ENCODE data around the gene CAPN12. TPM values are rescaled to one million over a fixed set of nuclear protein-coding genes. Genes with fewer than 3 reads are reported as not detected.
A peak's percentile ranks its signal among the peaks of the same experiment; 100 is the strongest.

Gene CAPN12
- total RNA-seq, 4 donors from 2014 or later, result 8.0 to 31.3 (median 15.7) TPM

GRCh38 chr19:38706792-38707511 is 37.3 kb downstream of the CAPN12 start:
- WGBS, result 86% methylated on average over 11 of the region's 16 CpGs
- no peak for DNase-seq (ENCODE audit: low spot score in 2 of 2)
- no peaks in the 10 kb centered on the region for H3K27me3 ChIP-seq

DNA sequence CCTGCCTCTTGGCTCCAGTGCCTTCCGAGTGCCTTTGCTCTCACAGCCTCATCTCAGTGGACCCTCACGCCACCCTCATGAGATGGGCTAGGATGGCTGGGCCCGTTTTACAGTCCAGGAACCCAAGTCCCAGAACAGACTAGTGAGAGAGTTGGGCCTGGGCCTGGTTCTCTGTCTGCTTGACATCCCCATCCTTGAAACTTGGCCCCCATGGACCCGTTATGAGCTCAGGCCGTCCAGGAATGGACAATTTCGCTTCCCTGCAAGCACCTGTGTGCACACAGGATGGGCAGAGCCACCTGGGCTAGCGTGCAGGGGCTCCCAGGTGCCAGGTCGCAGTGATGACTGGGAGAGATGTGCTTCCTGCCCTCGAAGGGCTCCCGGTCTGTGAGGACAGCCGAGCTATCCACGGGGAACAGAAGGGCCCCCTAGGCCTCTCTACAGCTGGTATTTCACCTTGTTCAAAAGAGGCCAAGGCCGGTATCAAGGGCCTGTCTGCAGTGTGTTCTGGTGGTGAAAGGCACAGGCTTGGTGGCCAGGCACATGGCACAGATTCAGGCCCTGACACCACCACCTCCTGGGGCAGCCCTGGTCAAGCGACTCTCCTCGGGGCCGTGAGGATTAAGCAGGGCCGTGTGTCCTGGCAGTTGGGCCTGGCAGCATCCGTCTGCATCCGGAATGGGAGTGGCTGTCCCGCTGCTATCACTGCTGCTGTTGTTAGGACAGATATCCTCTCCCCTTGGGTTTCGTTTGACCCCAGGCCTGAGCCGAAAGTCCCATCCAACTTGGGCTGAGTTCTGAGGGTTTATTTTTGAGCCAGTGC is 38.9 kb downstream of the CAPN12 start:
- DNase-seq (ENCODE audit: low spot score in 2 of 2), result no peak
- Histone ChIP-seq H3K36me3 (peaks cover 97% of the 10 kb centered on the region), H3K27me3 (no peaks in the 10 kb centered on the region), H3K27ac (peak overlapping the region; percentile 58), H3K4me3 (no peak overlapping the region), H3K9me3 (no peaks in the 10 kb centered on the region), H3K4me1 (peaks cover 58% of the 10 kb centered on the region)
- 71% methylated on average over 17 of the region's 22 CpGs for WGBS
- TF ChIP-seq EP300 (IDR thresholded peaks at IDR 0.05) (no peak), POLR2A (IDR thresholded peaks at IDR 0.05) (no peak), POLR2AphosphoS5 (IDR thresholded peaks at IDR 0.05) (no peak)
- TF ChIP-seq, protein P1, sequence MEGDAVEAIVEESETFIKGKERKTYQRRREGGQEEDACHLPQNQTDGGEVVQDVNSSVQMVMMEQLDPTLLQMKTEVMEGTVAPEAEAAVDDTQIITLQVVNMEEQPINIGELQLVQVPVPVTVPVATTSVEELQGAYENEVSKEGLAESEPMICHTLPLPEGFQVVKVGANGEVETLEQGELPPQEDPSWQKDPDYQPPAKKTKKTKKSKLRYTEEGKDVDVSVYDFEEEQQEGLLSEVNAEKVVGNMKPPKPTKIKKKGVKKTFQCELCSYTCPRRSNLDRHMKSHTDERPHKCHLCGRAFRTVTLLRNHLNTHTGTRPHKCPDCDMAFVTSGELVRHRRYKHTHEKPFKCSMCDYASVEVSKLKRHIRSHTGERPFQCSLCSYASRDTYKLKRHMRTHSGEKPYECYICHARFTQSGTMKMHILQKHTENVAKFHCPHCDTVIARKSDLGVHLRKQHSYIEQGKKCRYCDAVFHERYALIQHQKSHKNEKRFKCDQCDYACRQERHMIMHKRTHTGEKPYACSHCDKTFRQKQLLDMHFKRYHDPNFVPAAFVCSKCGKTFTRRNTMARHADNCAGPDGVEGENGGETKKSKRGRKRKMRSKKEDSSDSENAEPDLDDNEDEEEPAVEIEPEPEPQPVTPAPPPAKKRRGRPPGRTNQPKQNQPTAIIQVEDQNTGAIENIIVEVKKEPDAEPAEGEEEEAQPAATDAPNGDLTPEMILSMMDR (IDR thresholded peaks at IDR 0.05), result no peak

More at GRCh38 chr19:38706792-38707511, 37.3 kb downstream of the CAPN12 start:
- H3K27ac ChIP-seq, result peak overlapping the region; percentile 58
- H3K4me1 ChIP-seq, result peaks cover 58% of the 10 kb centered on the region
- no peaks in the 10 kb centered on the region for H3K9me3 ChIP-seq
- TF ChIP-seq POLR2A (IDR thresholded peaks at IDR 0.05) (no peak), EP300 (IDR thresholded peaks at IDR 0.05) (no peak), POLR2AphosphoS5 (IDR thresholded peaks at IDR 0.05) (no peak)
- TF ChIP-seq, protein P1 (IDR thresholded peaks at IDR 0.05), result no peak
- H3K36me3 ChIP-seq, result peaks cover 97% of the 10 kb centered on the region
- H3K4me3 ChIP-seq, result no peak overlapping the region

- Histone ChIP-seq H3K4me3 (no peak overlapping the region), H3K27me3 (no peaks in the 10 kb centered on the region), H3K27ac (no peak overlapping the region), H3K36me3 (peaks cover 90% of the 10 kb centered on the region), H3K4me1 (peaks cover 58% of the 10 kb centered on the region), H3K9me3 (no peaks in the 10 kb centered on the region)
- no peak for TF ChIP-seq POLR2A (IDR thresholded peaks at IDR 0.05)
- no peak for TF ChIP-seq EP300 (IDR thresholded peaks at IDR 0.05)
- no peak for TF ChIP-seq POLR2AphosphoS5 (IDR thresholded peaks at IDR 0.05)
- TF ChIP-seq, protein P1 (IDR thresholded peaks at IDR 0.05), result no peak
- WGBS, result 91% methylated on average over 13 of the region's 13 CpGs
- no peak for DNase-seq (ENCODE audit: low spot score in 2 of 2)
Observed at GRCh38 chr19:38704488-38705026, 39.7 kb downstream of the CAPN12 start.

DNA sequence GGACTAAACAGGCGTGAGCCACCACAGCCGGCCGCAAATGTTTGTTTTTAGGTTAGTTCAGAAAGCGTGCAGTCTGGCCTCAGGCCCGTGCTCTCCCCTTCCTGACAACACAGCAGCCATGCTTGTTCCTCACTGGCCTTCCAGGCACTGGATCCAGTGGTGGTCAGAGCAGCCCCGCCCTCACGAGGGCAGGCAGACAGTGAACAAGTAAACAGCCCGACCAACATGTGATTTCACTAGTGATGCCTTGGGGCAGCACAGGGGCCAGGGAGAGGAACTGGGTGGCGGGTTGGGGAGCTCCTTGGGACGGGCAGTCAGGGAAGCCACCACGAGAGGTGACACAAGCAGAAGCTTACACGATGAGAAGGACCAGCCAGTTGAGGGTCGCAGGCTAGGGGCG is 40.8 kb downstream of the CAPN12 start:
- DNase-seq (ENCODE audit: low spot score in 2 of 2), result no peak
- H3K4me3 ChIP-seq, result no peak overlapping the region
- peaks cover 59% of the 10 kb centered on the region for H3K4me1 ChIP-seq
- no peak overlapping the region for H3K27ac ChIP-seq
- no peaks in the 10 kb centered on the region for H3K27me3 ChIP-seq
- TF ChIP-seq, protein P1 (IDR thresholded peaks at IDR 0.05), result no peak
- TF ChIP-seq EP300 (IDR thresholded peaks at IDR 0.05), result no peak
- no peak for TF ChIP-seq POLR2A (IDR thresholded peaks at IDR 0.05)
- no peak for TF ChIP-seq POLR2AphosphoS5 (IDR thresholded peaks at IDR 0.05)
- WGBS, result 94% methylated on average over 14 of the region's 14 CpGs
- peaks cover 79% of the 10 kb centered on the region for H3K36me3 ChIP-seq
- H3K9me3 ChIP-seq, result no peaks in the 10 kb centered on the region

- H3K27me3 ChIP-seq, result no peaks in the 10 kb centered on the region
- WGBS, result 73% methylated on average over 14 of the region's 14 CpGs
- DNase-seq (ENCODE audit: low spot score in 2 of 2), result no peak
- TF ChIP-seq POLR2AphosphoS5 (IDR thresholded peaks at IDR 0.05) (no peak), POLR2A (IDR thresholded peaks at IDR 0.05) (no peak), EP300 (IDR thresholded peaks at IDR 0.05) (no peak)
- TF ChIP-seq, protein P1 (IDR thresholded peaks at IDR 0.05), result no peak
- H3K4me3 ChIP-seq, result no peak overlapping the region
- H3K4me1 ChIP-seq, result peaks cover 59% of the 10 kb centered on the region
- peaks cover 67% of the 10 kb centered on the region for H3K36me3 ChIP-seq
- H3K27ac ChIP-seq, result peak overlapping the region; percentile 84
- H3K9me3 ChIP-seq, result no peaks in the 10 kb centered on the region
Observed at GRCh38 chr19:38702278-38702677, 42.0 kb downstream of the CAPN12 start.
